WTC11 (cell line): Measurements from ENCODE around the gene PAXIP1. TPM values are rescaled to one million over a fixed set of nuclear protein-coding genes. Genes with fewer than 3 reads are reported as not detected.

Source experiments
- ATAC-seq: fragments of 200-7000 bp; cut with Tn5 transposase; 2 replicates; pipeline ENCODE4 v1.10.0; 2021; ENCODE audit warnings: mild to moderate bottlenecking, moderate library complexity
- CTCF ChIA-PET: fragments of 300-600 bp; sonication (Branson Sonifier 250); formaldehyde crosslinking; loops from one replicate; lab custom pipeline; 2021; ENCODE audit warnings: antibody characterized with exemption; lab: Charles Lee
- POLR2A ChIA-PET: fragments of 350-600 bp; sonication (Branson Sonifier 250); formaldehyde crosslinking; loops from one replicate; lab custom pipeline; 2021; ENCODE audit warnings: antibody characterized with exemption; lab: Charles Lee
- DNase-seq: peaks from one replicate; pipeline ENCODE4 v3.0.0; 2021; ENCODE audit warnings: low spot score
- H3K27ac Mint-ChIP-seq: 2 replicates; pipeline ENCODE4 v1.8.0; 2021; ENCODE audit warnings: mixed read lengths
- H3K27me3 Mint-ChIP-seq: 2 replicates; pipeline ENCODE4 v1.8.0; 2021; ENCODE audit warnings: low read depth, mild to moderate bottlenecking, moderate library complexity, mixed read lengths
- H3K36me3 Mint-ChIP-seq: 2 replicates; pipeline ENCODE4 v1.8.0; 2021; ENCODE audit warnings: mixed read lengths
- H3K4me1 Mint-ChIP-seq: 2 replicates; pipeline ENCODE4 v1.8.0; 2022; ENCODE audit warnings: mixed read lengths
- H3K4me3 Mint-ChIP-seq: 2 replicates; pipeline ENCODE4 v1.8.0; 2021; ENCODE audit warnings: mild to moderate bottlenecking, moderate library complexity, mixed read lengths
- H3K9me3 Mint-ChIP-seq: 2 replicates; pipeline ENCODE4 v1.8.0; 2021; ENCODE audit warnings: mixed read lengths
- AFF4 ChIP-seq: sonication (generic); formaldehyde crosslinking; IDR thresholded peaks from 2 replicates; pipeline ENCODE4 v1.8.1; 2023; ENCODE audit warnings: mild to moderate bottlenecking, missing genetic modification reagents, borderline replicate concordance
- CDX4 ChIP-seq: fragments of 250-450 bp; sonication (Bioruptor Pico); IDR thresholded peaks from 2 replicates; pipeline ENCODE4 v1.9.0; 2021; ENCODE audit warnings: moderate library complexity, mild to moderate bottlenecking, inconsistent platforms, borderline replicate concordance
- CREM ChIP-seq: sonication (generic); formaldehyde crosslinking; IDR thresholded peaks from 2 replicates; pipeline ENCODE4 v1.8.1; 2022; ENCODE audit warnings: mild to moderate bottlenecking, missing genetic modification reagents, moderate library complexity
- E2F4 ChIP-seq: sonication (generic); formaldehyde crosslinking; IDR thresholded peaks from 2 replicates; pipeline ENCODE4 v1.8.1; 2022; ENCODE audit warnings: low read depth, mild to moderate bottlenecking, moderate library complexity, missing genetic modification reagents, borderline replicate concordance
- E2F5 ChIP-seq: sonication (generic); formaldehyde crosslinking; IDR thresholded peaks from 2 replicates; pipeline ENCODE4 v1.8.1; 2022; ENCODE audit warnings: mild to moderate bottlenecking, moderate library complexity, missing genetic modification reagents
- FOXP1 ChIP-seq: sonication (generic); formaldehyde crosslinking; IDR thresholded peaks from 2 replicates; pipeline ENCODE4 v1.8.0; 2022; ENCODE audit warnings: missing genetic modification reagents, mild to moderate bottlenecking, moderate library complexity, borderline replicate concordance
- IRF2 ChIP-seq: sonication (generic); formaldehyde crosslinking; IDR thresholded peaks from 2 replicates; pipeline ENCODE4 v1.8.0; 2022; ENCODE audit warnings: low read depth, missing genetic modification reagents, borderline replicate concordance
- JAZF1 ChIP-seq: fragments of 250-450 bp; sonication (Bioruptor Pico); IDR thresholded peaks from 2 replicates; pipeline ENCODE4 v1.9.0; 2021; ENCODE audit warnings: moderate library complexity, mild to moderate bottlenecking, inconsistent platforms
- JUN ChIP-seq: sonication (generic); formaldehyde crosslinking; IDR thresholded peaks from 2 replicates; pipeline ENCODE4 v1.8.0; 2023; ENCODE audit warnings: mild to moderate bottlenecking, missing genetic modification reagents
- MAX ChIP-seq: sonication (generic); formaldehyde crosslinking; IDR thresholded peaks from 2 replicates; pipeline ENCODE4 v1.8.0; 2022; ENCODE audit warnings: mild to moderate bottlenecking, missing genetic modification reagents
- OVOL2 ChIP-seq: fragments of 250-450 bp; sonication (Bioruptor Pico); IDR thresholded peaks from 2 replicates; pipeline ENCODE4 v1.9.0; 2021; ENCODE audit warnings: mild to moderate bottlenecking, borderline replicate concordance
- PRRX2 ChIP-seq: fragments of 250-450 bp; sonication (Bioruptor Pico); IDR thresholded peaks from 2 replicates; pipeline ENCODE4 v1.8.0; 2021; ENCODE audit warnings: mild to moderate bottlenecking
- RELA ChIP-seq: sonication (generic); formaldehyde crosslinking; IDR thresholded peaks from 2 replicates; pipeline ENCODE4 v1.8.1; 2022; ENCODE audit warnings: missing genetic modification reagents, mild to moderate bottlenecking, borderline replicate concordance
- SMAD3 ChIP-seq: sonication (generic); formaldehyde crosslinking; IDR thresholded peaks from 2 replicates; pipeline ENCODE4 v1.8.0; 2022; ENCODE audit warnings: missing genetic modification reagents, mild to moderate bottlenecking, borderline replicate concordance
- SMAD4 ChIP-seq: sonication (generic); formaldehyde crosslinking; IDR thresholded peaks from 2 replicates; pipeline ENCODE4 v1.8.0; 2022; ENCODE audit warnings: mild to moderate bottlenecking, missing genetic modification reagents
- SP1 ChIP-seq: sonication (generic); formaldehyde crosslinking; conservative IDR thresholded peaks from 2 replicates; pipeline ENCODE4 v1.8.1; 2022; ENCODE audit warnings: missing genetic modification reagents
- USF1 ChIP-seq: sonication (generic); formaldehyde crosslinking; IDR thresholded peaks from 2 replicates; pipeline ENCODE4 v1.8.0; 2022; ENCODE audit warnings: mild to moderate bottlenecking, missing genetic modification reagents
- ZBTB43 ChIP-seq: sonication (generic); formaldehyde crosslinking; IDR thresholded peaks from 2 replicates; pipeline ENCODE4 v1.8.1; 2023; ENCODE audit warnings: mild to moderate bottlenecking, missing genetic modification reagents
- ZNF219 ChIP-seq: sonication (generic); formaldehyde crosslinking; IDR thresholded peaks from 2 replicates; pipeline ENCODE4 v1.8.0; 2023; ENCODE audit warnings: missing genetic modification reagents, mild to moderate bottlenecking, borderline replicate concordance
- ZNF425 ChIP-seq: fragments of 250-450 bp; sonication (Bioruptor Pico); conservative IDR thresholded peaks from 2 replicates; pipeline ENCODE4 v1.9.0; 2021; ENCODE audit warnings: mild to moderate bottlenecking
- ZNF532 ChIP-seq: fragments of 250-450 bp; sonication (Bioruptor Pico); IDR thresholded peaks from 2 replicates; pipeline ENCODE4 v1.9.0; 2021; ENCODE audit warnings: mild to moderate bottlenecking, borderline replicate concordance
- total RNA-seq: library from RNA; stranded (reverse); gene quantifications from 3 replicates; pipeline ENCODE4 v1.2.3, GENCODE V29; 2021

PAXIP1 gene
- total RNA-seq, 1 experiment from 2014 or later, result 34.1 TPM

- TF ChIP-seq ZNF425 (CRISPR knock-in tag) (no peak), USF1 (CRISPR knock-in tag) (no peak), ZNF219 (CRISPR knock-in tag) (no peak), SMAD3 (CRISPR knock-in tag) (no peak)
Observed at GRCh38 chr7:154916381-154916780, 86.5 kb downstream of the PAXIP1 start (continued).

- DNase-seq, result no peak
- CTCF ChIA-PET, result interaction anchor here (0.9 to 3.6 kb wide), 8 partner anchors 12 to 464 kb away, joined by 3 to 42 read pairs (median 6); no protein-coding TSS in a partner anchor
- Mint-ChIP-seq H3K27ac (no peak overlapping the region), H3K4me1 (peaks cover 4% of the 10 kb centered on the region), H3K36me3 (peaks cover 9% of the 10 kb centered on the region), H3K27me3 (peaks cover 19% of the 10 kb centered on the region), H3K4me3 (no peak overlapping the region), H3K9me3 (peaks cover 15% of the 10 kb centered on the region)
- ATAC-seq, result no peak
- POLR2A ChIA-PET, result no interaction called here
- TF ChIP-seq E2F5 (no peak), FOXP1 (no peak), CDX4 (CRISPR knock-in tag) (no peak), SMAD4 (CRISPR knock-in tag) (no peak), SP1 (no peak), PRRX2 (no peak), JAZF1 (CRISPR knock-in tag) (no peak), OVOL2 (no peak), JUN (no peak), RELA (CRISPR knock-in tag) (no peak), ZNF532 (no peak), CREM (CRISPR knock-in tag) (no peak), AFF4 (CRISPR knock-in tag) (no peak), MAX (no peak), ZBTB43 (no peak), E2F4 (CRISPR knock-in tag) (no peak), IRF2 (CRISPR knock-in tag) (no peak)
Observed at GRCh38 chr7:154915600-154915999, 87.3 kb downstream of the PAXIP1 start.
